ENCODE measurements around the gene MRPL11. TPM values are rescaled to one million over a fixed set of nuclear protein-coding genes. Genes with fewer than 3 reads are reported as not detected.
A peak's percentile ranks its signal among the peaks of the same experiment; 100 is the strongest.

Gene MRPL11
- total RNA-seq, 1 donor, result 33.3 TPM

GRCh38 chr11:66418168-66418985, 20.3 kb downstream of the MRPL11 start:
- Histone ChIP-seq H4K20me1 (ENCODE audit: insufficient read depth, low read length) (peaks cover 21% of the 10 kb centered on the region), H3K4me2 (ENCODE audit: insufficient read depth, low read length) (peak overlapping the region; percentile 38), H3K36me3 (ENCODE audit: insufficient read depth, low read length) (no peaks in the 10 kb centered on the region), H3K27ac (ENCODE audit: low read depth, low read length) (peak overlapping the region; percentile 67), H3K4me3 (ENCODE audit: insufficient read depth, low read length) (no peak overlapping the region), H3K27me3 (ENCODE audit: insufficient read depth, low read length) (peaks cover 23% of the 10 kb centered on the region), H3K4me1 (ENCODE audit: insufficient read depth, low read length) (peaks cover 16% of the 10 kb centered on the region), H3K79me2 (ENCODE audit: insufficient read depth, low read length) (no peaks in the 10 kb centered on the region), H3K9me3 (ENCODE audit: low read depth, low read length) (no peaks in the 10 kb centered on the region), H2AFZ (ENCODE audit: low read length) (no peak overlapping the region)
- TF ChIP-seq CTCF (IDR thresholded peaks at IDR 0.05; ENCODE audit: extremely low read depth, low read depth, low read length), result peak; percentile 55
- peak; percentile 99 for DNase-seq (ENCODE audit: insufficient read length, low spot score, missing footprints)

- Histone ChIP-seq H3K9me3 (ENCODE audit: low read depth, low read length) (no peaks in the 10 kb centered on the region), H3K27me3 (ENCODE audit: insufficient read depth, low read length) (peaks cover 23% of the 10 kb centered on the region), H4K20me1 (ENCODE audit: insufficient read depth, low read length) (peaks cover 16% of the 10 kb centered on the region), H3K27ac (ENCODE audit: low read depth, low read length) (no peak overlapping the region), H2AFZ (ENCODE audit: low read length) (no peak overlapping the region), H3K4me3 (ENCODE audit: insufficient read depth, low read length) (no peak overlapping the region), H3K4me1 (ENCODE audit: insufficient read depth, low read length) (peaks cover 16% of the 10 kb centered on the region), H3K79me2 (ENCODE audit: insufficient read depth, low read length) (no peaks in the 10 kb centered on the region), H3K36me3 (ENCODE audit: insufficient read depth, low read length) (no peaks in the 10 kb centered on the region), H3K4me2 (ENCODE audit: insufficient read depth, low read length) (no peak overlapping the region)
- no peak for DNase-seq (ENCODE audit: insufficient read length, low spot score, missing footprints)
- no peak for TF ChIP-seq CTCF (IDR thresholded peaks at IDR 0.05; ENCODE audit: extremely low read depth, low read depth, low read length)
Observed at GRCh38 chr11:66417000-66417399, 21.6 kb downstream of the MRPL11 start.

GRCh38 chr11:66415423-66415822, 23.2 kb downstream of the MRPL11 start:
- no peak overlapping the region for H3K27ac ChIP-seq (ENCODE audit: low read depth, low read length)
- no peak overlapping the region for H3K4me3 ChIP-seq (ENCODE audit: insufficient read depth, low read length)
- H3K79me2 ChIP-seq (ENCODE audit: insufficient read depth, low read length), result no peaks in the 10 kb centered on the region
- H2AFZ ChIP-seq (ENCODE audit: low read length), result no peak overlapping the region
- H3K4me2 ChIP-seq (ENCODE audit: insufficient read depth, low read length), result no peak overlapping the region
- no peaks in the 10 kb centered on the region for H3K36me3 ChIP-seq (ENCODE audit: insufficient read depth, low read length)
- H3K4me1 ChIP-seq (ENCODE audit: insufficient read depth, low read length), result peaks cover 16% of the 10 kb centered on the region
- no peak for DNase-seq (ENCODE audit: insufficient read length, low spot score, missing footprints)
- no peaks in the 10 kb centered on the region for H3K9me3 ChIP-seq (ENCODE audit: low read depth, low read length)
- H3K27me3 ChIP-seq (ENCODE audit: insufficient read depth, low read length), result peaks cover 23% of the 10 kb centered on the region
- TF ChIP-seq CTCF (IDR thresholded peaks at IDR 0.05; ENCODE audit: extremely low read depth, low read depth, low read length), result no peak
- peaks cover 9% of the 10 kb centered on the region for H4K20me1 ChIP-seq (ENCODE audit: insufficient read depth, low read length)

- no peak for DNase-seq (ENCODE audit: insufficient read length, low spot score, missing footprints)
- Histone ChIP-seq H3K4me1 (ENCODE audit: insufficient read depth, low read length) (peaks cover 16% of the 10 kb centered on the region), H3K4me3 (ENCODE audit: insufficient read depth, low read length) (no peak overlapping the region), H3K36me3 (ENCODE audit: insufficient read depth, low read length) (no peaks in the 10 kb centered on the region), H3K79me2 (ENCODE audit: insufficient read depth, low read length) (no peaks in the 10 kb centered on the region), H2AFZ (ENCODE audit: low read length) (no peak overlapping the region), H3K27me3 (ENCODE audit: insufficient read depth, low read length) (peaks cover 14% of the 10 kb centered on the region), H3K4me2 (ENCODE audit: insufficient read depth, low read length) (no peak overlapping the region), H4K20me1 (ENCODE audit: insufficient read depth, low read length) (peaks cover 9% of the 10 kb centered on the region), H3K9me3 (ENCODE audit: low read depth, low read length) (no peaks in the 10 kb centered on the region), H3K27ac (ENCODE audit: low read depth, low read length) (no peak overlapping the region)
- no peak for TF ChIP-seq CTCF (IDR thresholded peaks at IDR 0.05; ENCODE audit: extremely low read depth, low read depth, low read length)
Observed at GRCh38 chr11:66414120-66414934, 24.3 kb downstream of the MRPL11 start.
